Spleen (tissue), 11 donors: ENCODE measurements around the gene PPP1CA. TPM values are rescaled to one million over a fixed set of nuclear protein-coding genes. Genes with fewer than 3 reads are reported as not detected.

Experiments
- DNase-seq: peaks from one replicate; pipeline ENCODE4 v3.0.0-alpha.2; 2020
- H3K27ac ChIP-seq, 8 donors: fragments of 200-600 bp; sonication (generic) in 7 of 8; 1 replicate in 4 of 8; 2 replicates in 4 of 8; pipeline versions ENCODE4 v1.5.0 to v1.8.0; 2016 to 2021; ENCODE audit warnings: inconsistent platforms in 4 of 8, mild to moderate bottlenecking in 4 of 8, moderate library complexity in 1 of 8
- H3K27me3 ChIP-seq, 7 donors: fragments of 200-600 bp; sonication (generic) in 6 of 7; replicated peaks in 1 of 7; 1 replicate in 4 of 7; 2 replicates in 3 of 7; pipeline versions ENCODE4 v1.5.0 to v1.8.0; 2016 to 2021; ENCODE audit warnings: inconsistent platforms in 3 of 7, mild to moderate bottlenecking in 1 of 7
- H3K36me3 ChIP-seq, 6 donors: fragments of 200-600 bp; sonication (generic) in 5 of 6; 1 replicate in 4 of 6; 2 replicates in 2 of 6; pipeline versions ENCODE4 v1.5.0 to v1.8.0; 2016 to 2021; ENCODE audit warnings: inconsistent platforms in 2 of 6
- H3K4me1 ChIP-seq, 6 donors: fragments of 200-600 bp; sonication (generic) in 5 of 6; 1 replicate in 3 of 6; 2 replicates in 3 of 6; pipeline versions ENCODE4 v1.5.0 to v1.8.0; 2016 to 2021; ENCODE audit warnings: inconsistent platforms in 3 of 6
- H3K4me3 ChIP-seq, 8 donors: fragments of 200-600 bp; sonication (generic) in 7 of 8; 1 replicate in 4 of 8; 2 replicates in 4 of 8; pipeline versions ENCODE4 v1.5.0 to v1.8.0; 2016 to 2021; ENCODE audit warnings: inconsistent platforms in 4 of 8, mild to moderate bottlenecking in 4 of 8, moderate library complexity in 2 of 8
- H3K9me3 ChIP-seq, 8 donors: fragments of 200-600 bp; sonication (generic) in 7 of 8; 1 replicate in 4 of 8; 2 replicates in 4 of 8; pipeline versions ENCODE4 v1.5.0 to v1.8.0; 2016 to 2021; ENCODE audit warnings: inconsistent platforms in 4 of 8
- POLR2A ChIP-seq, 3 donors: fragments of 450-650 bp; IDR thresholded peaks; one replicate each; pipeline ENCODE4 v1.5.1; 2017; ENCODE audit warnings: antibody characterized with exemption in 3 of 3, mild to moderate bottlenecking in 1 of 3
- POLR2AphosphoS5 ChIP-seq, 3 donors: sonication (generic); formaldehyde crosslinking; IDR thresholded peaks; one replicate each; pipeline ENCODE4 v1.5.1; 2017; ENCODE audit warnings: antibody characterized with exemption in 3 of 3
- WGBS, 5 donors: extraction: QIAGEN DNeasy Blood & Tissue Kit in 3 of 5; methylation state at CpG; one replicate each; pipeline versions ENCODE4 v1.1.5 to v1.1.7; 2013 to 2018; 5-methylcytosine and 5-hydroxymethylcytosine counted together
- intact Hi-C: fragments of 100-400 bp; cut with DNase I; formaldehyde crosslinking; loops from one replicate; pipeline ENCODE4 v1.15.0; 2023; ENCODE audit warnings: low total_unique reads
- polyA plus RNA-seq, 3 donors: library from polyadenylated mRNA; stranded (reverse); fragments of 200-250 nt; gene quantifications; one replicate each; pipeline ENCODE4 v1.2.1, GENCODE V29; 2013
- total RNA-seq, 7 donors: library from RNA; depleted of rRNA in 3 of 7; stranded (reverse); fragments of >200 nt in 3 of 7; fragmentation: NEBNext Ultra II Directional in 4 of 7; extraction: Animal tissue kit (Norgen Biotek cat#: 25700) in 4 of 7; gene quantifications; one replicate each; pipeline versions ENCODE4 v1.1.0 to v1.2.1, GENCODE V29; 2016 to 2021
- TF ChIP-seq, protein P1 (sequence below), 11 experiments: fragments of 200-600 bp in 7 of 11; fragments of 450-650 bp in 4 of 11; sonication (generic) in 4 of 11; IDR thresholded peaks in 8 of 11; conservative IDR thresholded peaks in 3 of 11; 1 replicate in 7 of 11; 2 replicates in 4 of 11; pipeline versions ENCODE4 v1.4.0 to v1.8.0; 2016 to 2021; ENCODE audit warnings: antibody characterized with exemption in 11 of 11, inconsistent platforms in 4 of 11, mild to moderate bottlenecking in 1 of 11
- donor health status: healthy with polysubstance abuse.
- donor health status: DM: no; HTN: no; CAD: no; lungs with moderate emphysema.
- donor health status: DM: no; HTN: no; CAD: no.
- donor health status: Bipolar disorder and iron deficiency.
- donor health status: healthy.
- donor health status: DM: no; HTN: no; CAD: no.
- donor health status: DM: yes; HTN: yes; CAD: no.

The PPP1CA gene
- total and polyA plus RNA-seq, 10 donors = 147 to 207 (median 158) TPM

- H3K4me1 ChIP-seq = peaks cover 38 to 75% (median 60%) of the 10 kb centered on the region in 6 donors
- H3K27me3 ChIP-seq = peaks cover 0 to 18% (median 0%) of the 10 kb centered on the region in 7 donors
- 0 to 1% (median 1%) methylated on average over 35 to 76 of the region's 76 CpGs for WGBS, 5 donors
- peak; percentile 91 for DNase-seq
- no peaks in the 10 kb centered on the region for H3K9me3 ChIP-seq
- H3K4me3 ChIP-seq = peak within 1 kb of the TSS; percentile 55 to 78 (median 62)
- no peaks in the 10 kb centered on the region for H3K36me3 ChIP-seq
- TF ChIP-seq, protein P1, sequence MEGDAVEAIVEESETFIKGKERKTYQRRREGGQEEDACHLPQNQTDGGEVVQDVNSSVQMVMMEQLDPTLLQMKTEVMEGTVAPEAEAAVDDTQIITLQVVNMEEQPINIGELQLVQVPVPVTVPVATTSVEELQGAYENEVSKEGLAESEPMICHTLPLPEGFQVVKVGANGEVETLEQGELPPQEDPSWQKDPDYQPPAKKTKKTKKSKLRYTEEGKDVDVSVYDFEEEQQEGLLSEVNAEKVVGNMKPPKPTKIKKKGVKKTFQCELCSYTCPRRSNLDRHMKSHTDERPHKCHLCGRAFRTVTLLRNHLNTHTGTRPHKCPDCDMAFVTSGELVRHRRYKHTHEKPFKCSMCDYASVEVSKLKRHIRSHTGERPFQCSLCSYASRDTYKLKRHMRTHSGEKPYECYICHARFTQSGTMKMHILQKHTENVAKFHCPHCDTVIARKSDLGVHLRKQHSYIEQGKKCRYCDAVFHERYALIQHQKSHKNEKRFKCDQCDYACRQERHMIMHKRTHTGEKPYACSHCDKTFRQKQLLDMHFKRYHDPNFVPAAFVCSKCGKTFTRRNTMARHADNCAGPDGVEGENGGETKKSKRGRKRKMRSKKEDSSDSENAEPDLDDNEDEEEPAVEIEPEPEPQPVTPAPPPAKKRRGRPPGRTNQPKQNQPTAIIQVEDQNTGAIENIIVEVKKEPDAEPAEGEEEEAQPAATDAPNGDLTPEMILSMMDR (IDR thresholded peaks at IDR 0.05 in 8 of 11, conservative IDR thresholded peaks at IDR 0.05 in 3 of 11) = no peak
- TF ChIP-seq POLR2AphosphoS5 (IDR thresholded peaks at IDR 0.05) (peak; percentile 14 to 58 (median 33)), POLR2A (IDR thresholded peaks at IDR 0.05) (no peak)
- peak within 1 kb of the TSS; percentile 85 to 96 (median 93) for H3K27ac ChIP-seq
- intact Hi-C loops = no loop called here
Observed at GRCh38 chr11:67372993-67373647, 28.5 kb downstream of the PPP1CA start, which contains the start of gene CLCF1. Gene CLCF1 (minus strand): TSS chr11:67373598. CDS start chr11:67373539, 59 bp downstream.

DNA sequence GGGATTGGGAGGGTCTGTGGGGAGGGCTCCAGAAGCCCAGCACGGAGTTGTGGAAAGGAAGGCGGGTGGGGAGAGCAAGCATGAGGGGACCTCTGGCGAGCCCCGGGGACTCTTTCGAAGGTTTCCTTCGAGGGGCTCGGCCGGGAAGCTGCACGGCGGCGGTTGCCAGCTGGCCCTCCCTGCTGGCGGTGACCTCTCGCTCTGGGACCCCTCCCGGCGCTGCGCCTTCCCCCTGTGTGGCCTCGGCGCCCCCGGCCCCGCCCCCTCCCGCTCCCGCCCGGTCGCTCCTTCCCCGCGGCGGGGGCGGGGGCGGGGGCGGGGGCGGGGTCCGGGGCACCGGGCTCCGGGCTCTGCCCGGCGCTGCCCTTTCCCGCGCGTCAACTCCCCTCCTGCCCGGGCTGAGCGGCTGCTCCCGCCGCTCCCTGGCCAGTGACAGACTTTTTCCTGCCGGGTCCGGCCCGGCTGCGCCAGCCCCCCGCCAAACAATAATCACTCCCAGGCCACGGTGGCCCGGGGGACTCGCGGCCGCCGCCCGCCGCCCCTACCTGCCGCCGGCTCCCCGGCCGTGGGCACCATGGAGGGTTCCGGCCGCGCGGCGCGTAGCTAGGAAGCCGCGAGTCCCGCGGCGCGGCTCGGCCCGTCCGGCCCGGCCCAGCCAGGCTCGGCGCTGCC is 29.2 kb downstream of the PPP1CA start:
- TF ChIP-seq POLR2A (IDR thresholded peaks at IDR 0.05) = no peak
- H3K9me3 ChIP-seq = no peaks in the 10 kb centered on the region
- H3K4me3 ChIP-seq = peak overlapping the region; percentile 55 to 78 (median 62)
- no peaks in the 10 kb centered on the region for H3K36me3 ChIP-seq
- intact Hi-C loops = no loop called here
- 0 to 2% (median 1%) methylated on average over 22 to 77 of the region's 78 CpGs for WGBS, 5 donors
- peak; percentile 87 for DNase-seq
- H3K4me1 ChIP-seq = peaks cover 42 to 81% (median 66%) of the 10 kb centered on the region in 6 donors
- H3K27ac ChIP-seq = peak overlapping the region; percentile 85 to 96 (median 93)
- peaks cover 0 to 18% (median 0%) of the 10 kb centered on the region in 7 donors for H3K27me3 ChIP-seq

DNA sequence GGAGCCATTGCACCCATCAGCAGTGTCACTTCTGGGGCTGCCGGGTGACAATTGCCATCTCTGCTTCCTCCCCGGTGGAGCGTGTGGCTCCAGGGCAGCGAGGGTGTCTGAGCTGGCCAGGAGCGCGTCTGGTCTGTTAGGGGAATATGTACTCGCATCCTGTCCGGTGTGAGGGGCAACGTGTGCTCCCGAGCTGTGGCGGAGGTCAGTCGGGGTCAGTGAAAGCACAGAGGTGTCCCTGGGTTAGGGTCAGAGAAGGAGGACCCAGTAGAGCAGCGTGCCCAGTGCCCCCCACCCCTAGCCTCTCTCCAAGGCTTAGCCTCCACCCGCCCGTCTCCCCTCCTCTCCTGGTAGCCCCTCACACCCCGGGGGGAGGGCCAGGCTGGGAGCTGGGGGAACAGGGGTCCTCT is 29.7 kb downstream of the PPP1CA start:
- H3K4me1 ChIP-seq = peaks cover 47 to 87% (median 72%) of the 10 kb centered on the region in 6 donors
- peaks cover 0 to 18% (median 0%) of the 10 kb centered on the region in 7 donors for H3K27me3 ChIP-seq
- intact Hi-C loops = no loop called here
- peak; percentile 83 for DNase-seq
- 13 to 24% (median 18%) methylated on average over 12 to 16 of the region's 16 CpGs for WGBS, 5 donors
- H3K36me3 ChIP-seq = no peaks in the 10 kb centered on the region
- TF ChIP-seq, protein P1 (IDR thresholded peaks at IDR 0.05 in 8 of 11, conservative IDR thresholded peaks at IDR 0.05 in 3 of 11) = no peak
- H3K4me3 ChIP-seq = peak overlapping the region; percentile 55 to 78 (median 62)
- no peaks in the 10 kb centered on the region for H3K9me3 ChIP-seq
- H3K27ac ChIP-seq = peak overlapping the region in 7 of 8 donors; percentile 87 to 96 (median 93)

DNA sequence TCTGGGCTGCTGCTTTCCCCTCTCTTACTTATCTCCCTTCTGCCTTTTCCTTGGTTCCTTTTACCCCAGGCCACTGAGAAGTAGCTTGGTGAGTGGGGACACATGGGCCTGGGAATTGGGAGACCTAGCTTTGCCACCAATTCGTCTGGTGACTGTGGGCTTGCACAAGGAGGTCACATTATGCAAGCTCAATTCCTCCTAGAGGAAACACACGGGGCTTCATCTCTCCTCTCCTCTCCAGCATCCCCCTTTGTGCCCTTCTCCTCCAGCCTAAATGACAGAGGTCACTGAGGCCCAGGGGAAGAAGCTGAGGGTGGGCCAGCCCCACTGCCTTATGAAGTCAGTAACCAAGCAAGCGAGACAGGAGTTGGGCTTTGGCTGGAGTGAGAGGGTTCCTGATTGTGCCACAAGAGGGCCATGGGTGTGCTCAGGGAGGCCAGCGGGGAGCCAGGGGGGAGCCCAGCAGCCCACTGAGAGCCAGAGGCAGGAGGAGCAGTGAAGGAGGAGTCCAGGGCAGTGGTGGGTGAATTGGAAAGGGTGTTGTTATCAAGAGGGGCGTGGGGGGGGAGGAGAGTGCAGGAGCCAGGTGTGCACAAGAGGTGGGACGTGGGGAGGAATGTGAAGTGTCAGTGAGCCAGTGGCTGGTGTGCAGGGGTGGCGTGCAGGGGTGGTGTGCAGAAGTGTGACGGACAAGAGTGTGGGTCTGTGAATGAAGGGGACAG is 30.3 kb downstream of the PPP1CA start:
- no peak for TF ChIP-seq POLR2A (IDR thresholded peaks at IDR 0.05)
- TF ChIP-seq POLR2AphosphoS5 (IDR thresholded peaks at IDR 0.05) = no peak
- TF ChIP-seq, protein P1 (IDR thresholded peaks at IDR 0.05 in 8 of 11, conservative IDR thresholded peaks at IDR 0.05 in 3 of 11) = peak; percentile 7 to 63 (median 50)
- 29 to 55% (median 34%) methylated on average over 8 of the region's 8 CpGs for WGBS, 5 donors
- peak overlapping the region in 6 of 8 donors; percentile 14 to 96 (median 93) for H3K27ac ChIP-seq
- H3K4me1 ChIP-seq = peaks cover 52 to 92% (median 77%) of the 10 kb centered on the region in 6 donors
- no peaks in the 10 kb centered on the region for H3K36me3 ChIP-seq
- peak overlapping the region in 7 of 8 donors; percentile 55 to 78 (median 60) for H3K4me3 ChIP-seq
- H3K27me3 ChIP-seq = peaks cover 0 to 18% (median 0%) of the 10 kb centered on the region in 7 donors
- DNase-seq = peak; percentile 83
- intact Hi-C loops = no loop called here
- no peaks in the 10 kb centered on the region for H3K9me3 ChIP-seq
